GM23338 (cell line): ENCODE measurements around the gene CCDC40.

Experiments
- CREB1 ChIP-seq: fragments of 250-450 bp; sonication (Bioruptor Pico); IDR thresholded peaks from 2 replicates; pipeline ENCODE4 v1.5.0; 2020; ENCODE audit warnings: low read depth, mild to moderate bottlenecking, moderate library complexity
- CTCF ChIP-seq, 2 experiments: fragments of 200-600 bp in 1 of 2; sonication (generic) in 1 of 2; conservative IDR thresholded peaks; 2 replicates each; pipeline versions ENCODE4 v1.5.1 to v1.6.1; 2016 to 2017; ENCODE audit warnings: antibody characterized with exemption in 2 of 2, low read depth in 2 of 2, mild to moderate bottlenecking in 2 of 2, moderate library complexity in 1 of 2
- ETS1 ChIP-seq: IDR thresholded peaks from 2 replicates; pipeline ENCODE4 v1.6.1; 2016; ENCODE audit warnings: antibody characterized with exemption
- EZH2 ChIP-seq: fragments of 200-600 bp; sonication (generic); IDR thresholded peaks from one replicate; pipeline ENCODE4 v1.8.0; 2017; ENCODE audit warnings: antibody characterized with exemption, mild to moderate bottlenecking, low read depth; ENCODE audit not compliant: unreplicated experiment
- EZH2phosphoT487 ChIP-seq: fragments of 200-600 bp; sonication (generic); IDR thresholded peaks from one replicate; pipeline ENCODE4 v1.8.1; 2018; ENCODE audit warnings: antibody characterized with exemption; ENCODE audit not compliant: unreplicated experiment
- JUNB ChIP-seq: IDR thresholded peaks from one replicate; pipeline ENCODE4 v1.6.1; 2016; ENCODE audit warnings: antibody characterized with exemption; ENCODE audit not compliant: unreplicated experiment
- NANOG ChIP-seq: IDR thresholded peaks from 2 replicates; pipeline ENCODE4 v1.6.1; 2016; ENCODE audit warnings: antibody characterized with exemption, borderline replicate concordance
- POLR2AphosphoS5 ChIP-seq: IDR thresholded peaks from 2 replicates; pipeline ENCODE4 v1.6.1; 2016; ENCODE audit warnings: antibody characterized with exemption, low read depth
- REST ChIP-seq: IDR thresholded peaks from one replicate; pipeline ENCODE4 v1.6.1; 2018; ENCODE audit warnings: antibody characterized with exemption; ENCODE audit not compliant: unreplicated experiment
- STAT1 ChIP-seq: IDR thresholded peaks from one replicate; pipeline ENCODE4 v1.6.1; 2016; ENCODE audit warnings: antibody characterized with exemption; ENCODE audit not compliant: unreplicated experiment
- ZNF114 ChIP-seq: fragments of 250-450 bp; sonication (Bioruptor Pico); IDR thresholded peaks from 2 replicates; pipeline ENCODE4 v1.5.0; 2020; ENCODE audit warnings: mild to moderate bottlenecking, moderate library complexity
- ZNF331 ChIP-seq: fragments of 250-450 bp; sonication (Bioruptor Pico); IDR thresholded peaks from 2 replicates; pipeline ENCODE4 v1.5.0; 2020; ENCODE audit warnings: low read depth, mild to moderate bottlenecking, moderate library complexity

DNA sequence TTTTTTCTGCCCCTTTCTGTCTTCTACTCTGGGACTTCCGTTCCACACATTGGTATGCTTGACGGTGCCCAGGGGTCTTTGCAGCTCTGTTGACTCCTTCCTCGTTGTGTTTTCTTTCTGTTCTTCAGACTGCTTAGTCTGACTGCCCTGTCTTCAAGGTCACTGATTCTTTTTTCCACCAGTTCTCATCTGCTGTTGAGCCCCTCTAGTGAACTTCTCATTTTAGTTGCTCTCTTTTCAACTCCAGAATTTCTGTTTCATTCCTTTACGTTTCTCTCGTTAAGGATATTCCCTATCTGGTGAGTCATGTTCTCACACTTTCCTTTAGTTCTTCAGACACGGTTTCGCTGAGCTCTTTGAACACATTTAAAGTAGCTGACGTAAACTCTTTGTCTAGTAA lies 78.7 kb downstream of the CCDC40 start:
- TF ChIP-seq CREB1 (CRISPR knock-in tag) = no peak
- no peak for TF ChIP-seq POLR2AphosphoS5
- no peak for TF ChIP-seq CTCF (conservative IDR thresholded peaks at IDR 0.05; ENCODE audit: low read depth in 2 of 2)
- no peak for TF ChIP-seq EZH2phosphoT487
- TF ChIP-seq EZH2 = no peak
- TF ChIP-seq REST = no peak
- no peak for TF ChIP-seq STAT1
- TF ChIP-seq ZNF114 (CRISPR knock-in tag) = no peak
- TF ChIP-seq ETS1 = no peak
- no peak for TF ChIP-seq JUNB
- TF ChIP-seq NANOG = no peak
- TF ChIP-seq ZNF331 (CRISPR knock-in tag) = no peak
